Activated CD8-positive, alpha-beta memory T cell treated with anti-CD3 and anti-CD28 coated beads, Interleukin-2, amount 50 U/mL, for 1 hour (primary cell): ENCODE data around the gene OR52E1.
"Not testable (repeated sequence)": the region's sequence is repeated elsewhere in the genome, so short reads cannot be mapped to it uniquely, and the experiment has no call there.

Source experiments
- DNase-seq: peaks from one replicate; pipeline ENCODE4 v3.0.0-alpha.2; 2020; ENCODE audit errors: extremely low read depth

OR52E1 gene

GRCh38 chr11:5069272-5069671 is at the start of gene OR52E1:
TSS of gene OR52E1 (plus strand) at chr11:5069572.
- no peak for DNase-seq

GRCh38 chr11:5021996-5022395 is 47.4 kb upstream of the OR52E1 start:
- no peak for DNase-seq

GRCh38 chr11:5036669-5037068 is 32.7 kb upstream of the OR52E1 start:
- no peak for DNase-seq

- DNase-seq: no peak
Observed at GRCh38 chr11:5037926-5038325, 31.4 kb upstream of the OR52E1 start.

- DNase-seq: no peak
Observed at GRCh38 chr11:5038341-5038740, 31.0 kb upstream of the OR52E1 start.

GRCh38 chr11:5040876-5041275 is 28.5 kb upstream of the OR52E1 start:
- DNase-seq: no peak

GRCh38 chr11:5042091-5042490 is 27.3 kb upstream of the OR52E1 start:
- DNase-seq: no peak

- no peak for DNase-seq
Observed at GRCh38 chr11:5043380-5043779, 26.0 kb upstream of the OR52E1 start.

- no peak for DNase-seq
Observed at GRCh38 chr11:5046226-5046625, 23.1 kb upstream of the OR52E1 start, which contains the start of gene OR52J3. TSS of gene OR52J3 (plus strand) at chr11:5046526. CDS start at chr11:5046526, 0 bp downstream.

- DNase-seq: no peak
Observed at GRCh38 chr11:5046754-5047330, 22.5 kb upstream of the OR52E1 start.

GRCh38 chr11:5058679-5059078 is 10.7 kb upstream of the OR52E1 start:
- not testable (repeated sequence) for DNase-seq

- no peak for DNase-seq
Observed at GRCh38 chr11:5059391-5059790, 10.0 kb upstream of the OR52E1 start, which contains the start of gene OR52E2. TSS of gene OR52E2 (minus strand) at chr11:5059627. CDS start at chr11:5059627, 0 bp downstream.

GRCh38 chr11:5065027-5065426 is 4.3 kb upstream of the OR52E1 start:
- DNase-seq: no peak

- no peak for DNase-seq
Observed at GRCh38 chr11:5071799-5072198, 2.4 kb downstream of the OR52E1 start.

GRCh38 chr11:5081405-5081804 is 12.0 kb downstream of the OR52E1 start:
- no peak for DNase-seq

- DNase-seq: no peak
Observed at GRCh38 chr11:5083602-5084001, 14.2 kb downstream of the OR52E1 start.

GRCh38 chr11:5088556-5088955 is 19.2 kb downstream of the OR52E1 start:
- no peak for DNase-seq

GRCh38 chr11:5090668-5091067 is 21.3 kb downstream of the OR52E1 start:
- no peak for DNase-seq

GRCh38 chr11:5092821-5093585 is 23.6 kb downstream of the OR52E1 start:
- DNase-seq: no peak

GRCh38 chr11:5096011-5096410 is 26.6 kb downstream of the OR52E1 start:
- DNase-seq: no peak

GRCh38 chr11:5102246-5102645 is 32.9 kb downstream of the OR52E1 start:
- DNase-seq: no peak

- DNase-seq: no peak
Observed at GRCh38 chr11:5103066-5103465, 33.7 kb downstream of the OR52E1 start.

- no peak for DNase-seq
Observed at GRCh38 chr11:5107285-5107684, 37.9 kb downstream of the OR52E1 start.
